GM19468 (cell line): ENCODE data around the gene JMJD7.

Source experiments
- ATAC-seq: cut with Tn5 transposase; IDR thresholded peaks from one replicate; pipeline ENCODE4 v1.9.1; 2021; ENCODE audit warnings: mild to moderate bottlenecking, moderate library complexity, moderate number of reproducible peaks; ENCODE audit not compliant: unreplicated experiment; ENCODE audit errors: extremely low read depth

JMJD7 gene

DNA sequence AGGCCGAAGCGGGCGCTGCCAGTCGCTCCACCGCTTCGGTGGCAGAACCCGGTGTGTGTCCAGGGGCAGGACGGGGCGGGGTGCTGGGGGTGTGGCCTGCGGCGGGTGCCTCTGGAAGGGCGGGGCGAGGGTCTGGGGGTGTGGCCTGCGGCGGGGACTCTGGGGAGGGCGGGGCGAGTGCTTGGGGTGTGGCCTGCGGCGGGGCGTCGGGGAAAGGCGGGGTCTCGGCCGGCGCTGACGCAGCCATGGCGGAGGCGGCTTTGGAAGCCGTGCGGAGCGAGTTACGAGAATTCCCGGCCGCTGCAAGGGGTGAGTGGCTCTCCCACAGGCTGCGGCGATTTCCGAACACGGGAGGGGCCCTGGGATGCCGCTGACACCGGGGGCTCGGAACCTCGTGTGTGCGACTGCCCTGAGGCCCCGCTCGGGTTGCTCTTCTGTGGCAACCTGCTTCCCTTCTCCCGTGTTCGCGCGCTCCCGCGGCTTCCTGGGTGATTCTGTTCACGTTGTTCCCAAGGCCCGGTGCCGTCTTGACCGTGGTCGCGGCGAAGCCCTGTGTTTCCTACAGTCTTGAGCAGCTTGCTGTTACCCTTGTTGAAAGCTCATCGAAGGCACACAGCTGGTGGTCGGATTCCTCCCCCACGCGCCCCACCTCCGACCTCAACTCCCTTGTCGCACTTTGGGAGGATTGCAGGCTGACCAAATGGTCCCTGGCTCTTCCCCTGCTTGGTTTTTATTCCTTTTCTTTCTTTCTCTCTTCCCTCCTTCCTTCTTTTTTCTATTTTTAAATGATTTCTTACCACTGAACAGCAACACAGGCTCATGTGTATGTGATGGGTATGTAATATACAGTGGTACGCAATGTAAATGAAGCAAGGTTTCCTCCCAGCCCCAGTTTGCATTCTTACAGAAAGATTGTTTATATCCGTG is at the start of gene JMJD7:
TSS of gene JMJD7 (plus strand) at position 213 of the 927 bp plus-strand sequence. CDS start at position 246, 33 bp downstream.
- peak; percentile 18 for ATAC-seq

DNA sequence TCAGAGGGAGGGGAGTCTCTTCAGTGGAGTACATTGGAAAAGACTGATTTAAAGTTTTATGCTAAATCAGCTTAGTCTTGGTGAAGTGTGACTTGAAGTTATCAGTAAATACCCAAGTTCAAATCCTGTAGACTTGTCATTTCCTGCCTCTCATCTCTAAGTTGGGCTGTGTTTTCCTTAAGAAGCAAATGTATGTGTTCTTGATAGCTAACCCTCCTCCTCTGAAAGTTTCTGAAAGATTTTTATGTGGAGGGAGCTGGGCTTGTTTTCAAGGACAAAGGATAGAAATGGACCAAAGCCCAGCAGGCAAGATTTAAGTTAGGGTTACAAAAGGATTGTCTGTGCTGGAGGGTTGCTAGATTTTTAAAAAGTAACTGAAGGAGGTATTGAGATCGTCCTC is 49.4 kb upstream of the JMJD7 start:
- no peak for ATAC-seq

- ATAC-seq = no peak
These were observed 48.2 kb upstream of the JMJD7 start for GRCh38 chr15:41779662-41780157.

DNA sequence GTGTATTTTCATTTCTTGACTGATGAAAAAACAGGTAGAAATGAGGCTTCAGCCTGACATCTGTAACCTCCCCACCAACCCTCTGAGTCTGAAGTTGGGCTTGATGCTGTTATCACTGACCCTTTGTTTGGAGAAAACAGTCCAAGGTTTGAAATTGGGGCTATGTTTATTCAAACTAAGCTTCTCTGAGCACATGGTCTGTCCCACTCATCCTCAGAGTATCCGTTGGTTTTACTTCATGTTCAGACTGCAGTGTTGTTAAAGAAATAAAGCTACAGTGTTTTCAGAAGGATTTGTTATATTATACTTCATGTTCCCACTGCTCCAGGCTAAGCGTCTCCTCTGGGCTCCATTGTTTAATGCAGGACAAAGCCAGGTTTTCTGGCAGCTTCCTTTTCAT is 47.6 kb upstream of the JMJD7 start:
- ATAC-seq = no peak

- ATAC-seq = no peak
These were observed 47.2 kb upstream of the JMJD7 start for GRCh38 chr15:41780727-41781126.

- no peak for ATAC-seq
These were observed 45.3 kb upstream of the JMJD7 start for GRCh38 chr15:41782371-41783282.

GRCh38 chr15:41783296-41783695 is 44.6 kb upstream of the JMJD7 start:
- ATAC-seq = no peak

DNA sequence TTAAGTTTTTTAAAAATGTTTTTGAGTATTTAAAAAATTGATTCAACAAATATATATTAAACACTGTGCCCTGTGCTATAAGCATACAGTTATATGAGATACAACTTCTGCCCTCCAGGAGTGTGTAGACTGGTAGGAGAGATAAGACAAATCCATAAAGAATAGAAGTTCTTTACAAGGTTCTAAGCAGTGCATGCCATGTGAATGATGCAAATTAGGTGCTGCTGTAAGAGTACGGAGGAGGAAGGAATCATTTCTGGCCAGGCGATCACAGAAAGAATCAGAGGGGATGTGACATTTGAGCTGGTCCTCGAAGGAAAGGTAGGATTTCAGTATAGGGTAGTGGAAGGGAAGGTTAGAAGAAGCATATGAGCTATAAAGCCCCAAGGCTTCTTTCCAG is 39.6 kb upstream of the JMJD7 start:
- ATAC-seq = no peak

GRCh38 chr15:41789236-41789635 is 38.7 kb upstream of the JMJD7 start:
- ATAC-seq = no peak

DNA sequence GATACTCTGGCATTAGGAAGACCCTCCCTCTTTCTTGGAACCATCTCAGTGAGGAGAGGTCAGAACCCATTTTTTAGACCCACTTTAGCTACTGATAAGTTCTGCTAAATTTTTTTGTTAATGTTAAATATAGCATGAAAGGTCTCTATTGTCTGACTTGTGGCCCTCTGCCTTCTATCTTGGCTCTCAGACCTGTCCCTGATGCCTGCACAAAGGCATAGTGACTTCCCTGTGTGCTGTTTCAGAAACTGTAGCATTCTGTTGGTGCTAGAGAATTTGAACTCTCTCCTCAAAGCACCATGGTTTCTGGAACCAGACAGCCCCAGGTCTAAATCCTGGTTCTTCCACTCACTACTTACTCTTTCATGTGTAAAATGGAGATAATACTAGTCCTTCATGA is 38.2 kb upstream of the JMJD7 start:
- no peak for ATAC-seq

- no peak for ATAC-seq
These were observed 37.7 kb upstream of the JMJD7 start for GRCh38 chr15:41790169-41790568.

- no peak for ATAC-seq
These were observed 36.9 kb upstream of the JMJD7 start for GRCh38 chr15:41790756-41791546.

- no peak for ATAC-seq
These were observed 36.4 kb upstream of the JMJD7 start for GRCh38 chr15:41791547-41791937.

DNA sequence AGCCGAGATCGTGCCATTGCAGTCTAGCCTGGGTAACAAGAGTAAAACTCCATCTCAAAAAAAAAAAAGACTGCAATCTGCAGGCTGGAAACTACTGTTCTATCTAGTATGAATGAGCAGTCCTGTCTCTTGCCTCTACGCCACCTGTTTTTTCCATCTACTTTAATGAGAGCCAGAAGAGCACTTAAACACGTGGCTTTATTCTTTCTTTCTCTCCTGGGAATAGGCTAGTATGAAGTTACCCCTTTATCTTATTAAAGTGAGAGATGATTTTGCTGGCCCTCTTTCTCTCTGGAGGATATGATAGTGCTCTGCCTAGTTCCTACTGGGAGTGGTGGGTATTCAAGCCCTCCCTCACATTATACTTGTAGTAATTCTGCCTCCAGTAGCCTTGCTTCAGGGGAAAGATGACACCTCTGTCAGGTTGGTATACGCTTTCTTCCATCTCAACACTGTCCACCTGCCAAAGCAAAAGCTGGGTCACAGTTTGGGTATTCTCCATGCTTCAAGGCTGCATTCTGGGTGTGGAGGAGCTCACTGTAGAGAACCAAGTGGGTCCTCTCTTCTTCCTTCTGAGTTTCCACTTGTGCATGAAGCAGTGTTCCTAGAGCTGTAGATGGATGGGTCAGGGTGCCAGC is 35.8 kb upstream of the JMJD7 start:
- ATAC-seq = no peak

GRCh38 chr15:41794081-41794480 is 33.8 kb upstream of the JMJD7 start:
- no peak for ATAC-seq

DNA sequence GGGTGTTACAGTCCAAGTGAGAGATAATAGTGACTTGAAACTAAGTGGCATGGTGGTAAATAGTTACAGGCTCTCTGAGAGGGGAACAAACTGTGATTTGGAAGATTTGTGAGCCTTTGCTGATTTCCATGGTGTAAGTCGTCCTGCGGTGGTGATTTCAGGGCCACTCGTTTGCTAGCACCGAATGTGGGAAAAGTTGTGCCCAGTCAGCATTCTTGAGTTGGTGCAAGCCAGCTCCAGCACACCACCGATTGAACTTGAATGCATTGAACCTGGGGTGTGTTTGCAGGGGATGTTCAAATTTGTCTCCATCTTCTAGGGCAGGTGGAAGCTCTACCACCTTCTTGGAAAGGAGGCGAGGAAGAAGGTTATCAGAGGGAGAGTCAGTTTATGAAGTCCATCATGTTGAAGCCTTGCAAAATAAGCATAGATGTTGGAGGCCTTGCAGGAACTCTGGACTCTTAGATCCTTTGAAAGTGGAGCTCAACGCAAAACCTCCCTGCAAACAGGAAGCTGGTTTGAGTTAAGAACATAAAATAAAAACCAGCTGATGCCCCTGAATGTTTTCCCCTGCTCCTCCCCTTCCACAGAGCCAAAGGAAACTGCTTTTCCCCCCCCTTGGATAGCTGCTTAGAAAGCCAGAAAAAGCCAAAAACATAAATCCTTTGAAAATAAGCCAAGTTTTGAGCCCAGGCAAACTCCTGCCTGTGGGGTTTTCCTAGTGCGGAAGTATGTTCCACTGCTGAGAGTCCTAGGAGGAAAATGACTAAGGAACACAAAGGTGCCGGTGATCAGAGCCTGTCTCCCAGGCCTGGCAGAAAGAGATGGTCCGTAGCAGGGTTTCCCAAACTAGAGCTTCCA is 31.7 kb upstream of the JMJD7 start:
- ATAC-seq = no peak

GRCh38 chr15:41797201-41797944 is 30.5 kb upstream of the JMJD7 start:
- ATAC-seq = no peak
